Lower leg skin (tissue), 3 donors: Measurements from ENCODE around the gene CHCHD1.

Source experiments
- POLR2A ChIP-seq, 2 donors: fragments of 450-650 bp; IDR thresholded peaks; one replicate each; pipeline ENCODE4 v1.6.1; 2016 to 2017; ENCODE audit warnings: antibody characterized with exemption in 2 of 2, mild to moderate bottlenecking in 1 of 2, moderate library complexity in 1 of 2
- TF ChIP-seq, protein P1 (sequence below), 3 donors: fragments of 450-650 bp; IDR thresholded peaks; one replicate each; pipeline ENCODE4 v1.5.1; 2016; ENCODE audit warnings: antibody characterized with exemption in 3 of 3, mild to moderate bottlenecking in 3 of 3, moderate library complexity in 2 of 3

GRCh38 chr10:73742454-73742734 lies 39.5 kb upstream of the CHCHD1 start:
- TF ChIP-seq, protein P1, sequence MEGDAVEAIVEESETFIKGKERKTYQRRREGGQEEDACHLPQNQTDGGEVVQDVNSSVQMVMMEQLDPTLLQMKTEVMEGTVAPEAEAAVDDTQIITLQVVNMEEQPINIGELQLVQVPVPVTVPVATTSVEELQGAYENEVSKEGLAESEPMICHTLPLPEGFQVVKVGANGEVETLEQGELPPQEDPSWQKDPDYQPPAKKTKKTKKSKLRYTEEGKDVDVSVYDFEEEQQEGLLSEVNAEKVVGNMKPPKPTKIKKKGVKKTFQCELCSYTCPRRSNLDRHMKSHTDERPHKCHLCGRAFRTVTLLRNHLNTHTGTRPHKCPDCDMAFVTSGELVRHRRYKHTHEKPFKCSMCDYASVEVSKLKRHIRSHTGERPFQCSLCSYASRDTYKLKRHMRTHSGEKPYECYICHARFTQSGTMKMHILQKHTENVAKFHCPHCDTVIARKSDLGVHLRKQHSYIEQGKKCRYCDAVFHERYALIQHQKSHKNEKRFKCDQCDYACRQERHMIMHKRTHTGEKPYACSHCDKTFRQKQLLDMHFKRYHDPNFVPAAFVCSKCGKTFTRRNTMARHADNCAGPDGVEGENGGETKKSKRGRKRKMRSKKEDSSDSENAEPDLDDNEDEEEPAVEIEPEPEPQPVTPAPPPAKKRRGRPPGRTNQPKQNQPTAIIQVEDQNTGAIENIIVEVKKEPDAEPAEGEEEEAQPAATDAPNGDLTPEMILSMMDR (IDR thresholded peaks at IDR 0.05) = no peak
- no peak for TF ChIP-seq POLR2A (IDR thresholded peaks at IDR 0.05)
